T47D (cell line): ENCODE measurements around the gene GSTM5.
"Not testable (repeated sequence)": the region's sequence is repeated elsewhere in the genome, so short reads cannot be mapped to it uniquely, and the experiment has no call there.

Experiments used
- DNase-seq, 2 experiments: peaks; one replicate each; pipeline versions ENCODE4 v3.0.0 to v3.0.0-alpha.2; 2011 to 2012; ENCODE audit warnings: low read depth in 1 of 2, low spot score in 1 of 2
- JUND ChIP-seq: IDR thresholded peaks from 2 replicates; pipeline ENCODE4 v1.6.1; 2012; ENCODE audit warnings: low read depth
- in situ Hi-C: cut with HindIII; loops from 2 replicates; pipeline ENCODE4 v1.10.0; 2016; ENCODE audit warnings: low sequenced_read_pairs, low pct_unique_long_range_greater_than_20kb

GSTM5 gene

DNA sequence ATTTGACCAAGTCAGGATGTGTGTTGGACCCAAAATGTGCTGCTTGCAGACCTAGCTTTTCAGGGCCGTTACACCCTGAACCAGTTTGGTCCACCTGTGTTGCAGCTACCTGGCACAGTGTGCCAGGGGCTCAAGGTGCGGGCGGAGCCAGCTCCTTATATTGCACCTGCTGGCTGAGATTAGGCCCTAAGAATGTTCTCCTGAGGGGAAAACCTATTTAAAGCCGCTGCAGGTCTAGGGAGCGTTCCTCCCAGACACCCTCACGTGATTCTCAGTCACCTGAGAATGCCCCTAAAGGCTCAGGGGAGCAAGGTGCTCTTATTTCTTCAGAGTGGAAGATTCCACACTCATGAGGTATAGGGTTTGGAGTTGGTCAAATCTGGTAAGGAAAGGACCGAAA is 16.8 kb downstream of the GSTM5 start:
- in situ Hi-C loops: no loop called here
- 0 out of 2 replicates have a peak, but pooled peaks have one; percentile 18 for TF ChIP-seq JUND
- DNase-seq: peak in 1 of 2 experiments; percentile 93

DNA sequence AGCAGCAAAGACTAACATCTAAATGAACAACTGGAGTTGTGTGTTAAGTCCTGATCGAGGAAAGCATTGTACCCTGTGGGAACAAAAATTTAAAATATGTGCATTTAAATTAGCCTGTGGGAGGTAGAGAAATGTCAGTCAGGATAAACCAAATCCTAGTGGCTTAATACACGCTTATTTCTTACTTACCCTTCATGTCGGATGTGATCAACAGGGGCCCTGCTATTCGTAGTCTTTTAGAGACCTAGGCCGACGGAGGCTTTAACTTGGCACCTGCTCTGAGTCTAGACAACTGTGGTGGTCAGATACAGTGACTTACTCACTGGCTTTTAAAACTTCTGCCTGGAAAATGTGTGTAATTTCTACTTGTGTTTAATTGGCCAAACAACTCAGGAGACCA is 18.6 kb downstream of the GSTM5 start:
- DNase-seq: peak in 1 of 2 experiments; percentile 13
- in situ Hi-C loops: no loop called here
- TF ChIP-seq JUND: no peak

DNA sequence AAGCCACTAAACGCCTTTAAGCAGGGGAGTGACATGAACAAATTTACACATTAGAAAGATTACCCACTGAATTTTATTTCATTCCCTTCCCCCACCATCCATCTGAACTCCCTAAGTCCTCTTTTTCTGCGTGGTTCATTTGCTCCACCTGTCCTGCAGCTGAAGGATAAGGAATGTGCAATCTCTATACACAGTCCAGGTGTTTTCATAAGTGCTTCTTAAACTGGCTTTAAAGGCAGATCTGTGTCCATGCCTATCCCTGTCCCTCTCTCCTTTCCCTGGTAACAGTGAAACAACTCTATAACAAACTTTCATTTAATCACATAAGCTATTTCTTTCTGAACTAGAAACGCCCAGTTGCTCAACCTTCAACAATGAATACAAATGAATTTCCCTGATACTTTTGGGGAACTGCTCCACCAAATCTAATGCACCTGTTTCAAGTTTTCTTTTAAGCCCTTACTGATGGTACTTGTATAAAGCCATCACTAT is 20.4 kb downstream of the GSTM5 start:
- DNase-seq: no peak
- TF ChIP-seq JUND: no peak
- in situ Hi-C loops: no loop called here

DNA sequence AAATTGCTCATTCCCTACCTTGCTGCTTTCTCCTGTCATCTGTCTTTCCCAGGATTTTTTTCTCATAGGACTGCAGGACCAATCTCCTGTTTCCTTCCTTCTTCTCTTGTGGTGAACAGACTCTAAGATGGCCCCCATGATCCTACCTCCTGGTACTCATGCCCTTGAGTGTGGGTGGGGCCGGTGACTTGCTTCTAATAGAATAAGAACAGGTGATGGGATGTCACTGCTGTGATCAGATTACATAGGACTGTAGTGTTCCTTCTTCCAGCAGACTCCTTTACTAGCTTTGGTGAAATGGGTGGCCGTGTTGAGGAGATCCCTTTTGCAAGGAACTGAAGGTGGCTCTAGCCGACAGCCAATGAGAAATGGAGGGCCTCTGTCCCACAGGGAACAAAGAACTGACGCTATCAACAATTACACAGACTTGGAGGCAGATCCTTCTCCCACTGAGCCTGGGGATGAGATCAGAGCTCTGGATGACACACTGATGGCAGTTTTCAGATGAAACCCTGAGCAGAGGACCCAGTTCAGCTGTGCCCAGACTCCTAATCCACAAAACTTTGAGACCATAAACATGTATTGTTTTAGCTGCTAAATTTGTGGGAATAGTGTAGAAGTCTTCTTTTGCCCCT is 21.3 kb downstream of the GSTM5 start:
- in situ Hi-C loops: no loop called here
- no peak for TF ChIP-seq JUND
- peak in 1 of 2 experiments; percentile 30 for DNase-seq

DNA sequence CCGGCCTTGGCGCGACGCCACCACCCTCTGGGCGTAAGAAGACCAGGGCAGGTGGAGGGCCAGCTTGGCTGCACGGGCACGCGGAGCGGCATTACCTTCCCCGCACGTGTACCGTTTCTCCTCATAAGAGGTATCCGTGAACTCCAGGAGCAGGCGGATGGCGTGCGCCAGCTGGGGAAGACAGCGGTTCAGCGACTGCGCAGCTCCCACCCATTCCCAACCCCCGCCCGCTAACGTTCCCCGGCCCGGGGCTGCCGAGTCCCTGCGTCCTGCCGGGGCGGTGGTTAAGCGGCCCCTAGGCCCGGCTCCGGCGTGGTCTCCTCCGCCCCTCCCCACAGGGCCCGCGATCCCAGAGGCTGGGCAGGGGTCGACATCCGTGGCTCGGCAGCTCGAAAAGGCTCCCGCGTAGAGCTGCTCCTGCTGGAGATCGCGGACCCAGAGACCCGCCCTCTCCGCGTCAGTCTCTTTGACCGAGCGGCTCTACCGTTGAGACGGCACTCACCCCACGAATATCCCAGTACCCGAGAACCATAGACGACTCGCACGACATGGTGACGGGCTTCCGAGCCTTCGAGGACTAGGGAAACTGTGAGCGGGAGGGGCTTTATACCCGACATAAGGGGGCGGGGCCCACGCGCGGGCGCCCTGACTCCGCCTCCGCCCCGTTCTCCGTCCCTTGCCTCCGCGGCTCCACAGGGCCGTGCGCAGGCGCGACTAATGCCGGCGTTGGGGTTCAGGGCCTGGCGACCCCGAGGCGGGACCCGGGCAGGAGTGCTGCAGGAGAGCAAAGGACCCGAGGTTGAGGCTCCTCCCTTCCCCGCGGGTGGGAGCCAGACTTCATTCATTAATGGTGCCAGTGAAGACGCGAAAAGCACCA is 27.9 kb downstream of the GSTM5 start:
- TF ChIP-seq JUND: no peak
- DNase-seq: peak; percentile 69 to 86
- in situ Hi-C loops: no loop called here

DNA sequence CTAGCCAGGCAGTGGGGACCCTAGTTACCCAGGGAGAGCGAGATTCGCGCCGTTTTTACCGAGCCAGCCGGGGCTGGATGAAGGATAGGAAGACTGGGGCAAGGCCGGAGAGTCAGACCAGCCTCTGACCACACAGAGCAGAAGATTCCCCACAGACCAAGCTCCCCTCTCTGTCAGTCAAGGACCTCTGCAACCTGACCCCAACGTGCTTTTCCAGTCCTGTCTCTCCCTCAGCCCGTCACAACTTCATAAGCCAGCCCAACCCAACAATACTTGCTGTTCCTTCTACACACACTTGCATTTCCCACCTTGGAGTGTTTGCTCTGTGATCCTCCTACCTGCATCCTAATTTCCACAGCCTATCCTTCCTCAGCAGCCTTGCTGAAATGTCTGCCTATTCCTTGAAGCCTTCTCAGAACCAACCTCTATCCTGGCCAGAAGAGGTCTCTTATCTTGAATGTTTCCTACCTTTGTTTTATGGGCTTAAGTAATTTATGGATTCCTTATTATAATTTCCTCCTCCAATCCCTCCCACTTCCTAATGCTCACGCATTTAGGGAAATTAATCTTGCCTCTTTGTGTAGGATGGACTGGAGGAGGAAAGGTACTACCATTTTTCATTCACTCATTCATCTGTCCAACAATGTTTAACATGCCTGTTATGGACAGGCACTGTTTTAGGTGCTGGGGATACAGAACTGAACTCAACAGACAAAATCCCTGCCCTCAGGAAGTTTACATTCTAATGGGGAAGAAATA is 28.7 kb downstream of the GSTM5 start, which contains the start of gene GSTM3:
Gene GSTM3 (minus strand): TSS at position 424 of the 759 bp plus-strand sequence. CDS start 751 bp downstream, outside the sequence.
- TF ChIP-seq JUND: no peak
- in situ Hi-C loops: no loop called here
- peak in 1 of 2 experiments; percentile 35 for DNase-seq

DNA sequence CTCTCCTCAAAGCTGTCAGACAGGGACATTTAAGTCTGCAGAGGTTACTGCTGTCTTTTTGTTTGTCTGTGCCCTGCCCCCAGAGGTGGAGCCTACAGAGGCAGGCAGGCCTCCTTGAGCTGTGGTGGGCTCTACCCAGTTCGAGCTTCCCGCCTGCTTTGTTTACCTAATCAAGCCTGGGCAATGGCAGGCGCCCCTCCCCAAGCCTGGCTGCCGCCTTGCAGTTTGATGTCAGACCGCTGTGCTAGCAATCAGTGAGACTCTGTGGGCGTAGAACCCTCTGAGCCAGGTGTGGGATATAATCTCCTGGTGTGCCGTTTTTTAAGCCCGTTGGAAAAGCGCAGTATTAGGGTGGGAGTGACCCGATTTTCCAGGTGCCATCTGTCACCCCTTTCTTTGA is 36.3 kb downstream of the GSTM5 start:
- in situ Hi-C loops, DNase-seq: not testable (repeated sequence)

DNA sequence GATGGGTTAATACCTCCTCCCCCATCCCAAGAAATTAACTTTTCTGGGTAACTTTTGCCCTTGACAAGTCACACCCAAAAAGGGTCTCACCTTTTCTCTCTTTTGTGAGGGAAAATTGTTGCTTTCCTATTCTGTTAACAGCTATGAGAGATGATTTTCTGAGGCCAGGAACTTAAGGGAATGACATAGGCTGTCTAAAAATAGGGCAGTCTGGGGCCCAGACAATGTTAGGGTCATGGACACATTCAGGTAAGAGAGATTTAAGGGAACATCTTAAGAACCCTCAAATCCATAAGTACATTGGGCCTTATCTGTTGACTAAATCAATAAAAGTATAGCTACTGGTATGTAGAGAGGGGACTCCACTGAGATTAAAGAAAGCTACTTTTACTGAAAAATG is 37.2 kb downstream of the GSTM5 start:
- TF ChIP-seq JUND: no peak
- no peak for DNase-seq
- in situ Hi-C loops: no loop called here

DNA sequence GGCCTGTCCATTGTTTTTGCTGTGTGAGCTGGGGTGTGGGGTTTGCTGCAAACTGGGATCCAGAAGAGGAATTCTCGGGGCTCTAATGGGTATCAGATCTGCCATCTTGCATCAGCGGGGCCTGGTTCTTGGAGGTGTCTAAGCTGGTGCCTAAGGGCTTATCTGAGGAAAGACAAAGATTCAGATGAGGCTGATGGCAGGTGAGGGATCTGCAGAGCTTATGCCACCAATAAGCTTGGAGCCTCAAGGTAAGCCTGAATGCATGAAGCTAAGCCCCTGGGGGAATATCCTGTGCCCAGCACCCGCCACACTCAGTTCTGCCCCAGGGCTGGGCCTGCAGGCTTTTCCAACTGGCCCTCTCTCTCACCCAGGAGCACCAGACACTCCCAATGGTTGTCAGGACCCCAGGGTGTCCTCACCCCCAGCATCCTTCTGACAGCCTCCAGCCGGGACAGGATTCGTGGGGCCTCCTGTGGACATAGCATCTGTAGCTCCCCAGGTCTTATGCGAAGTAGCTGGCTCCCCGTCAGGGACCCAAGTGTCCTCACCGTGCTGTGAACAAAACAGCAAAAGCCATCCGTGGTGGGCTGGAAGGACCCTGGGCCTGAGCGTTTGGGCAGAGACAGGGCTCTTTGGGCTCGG is 38.3 kb downstream of the GSTM5 start:
- DNase-seq: no peak
- in situ Hi-C loops: no loop called here
- no peak for TF ChIP-seq JUND

DNA sequence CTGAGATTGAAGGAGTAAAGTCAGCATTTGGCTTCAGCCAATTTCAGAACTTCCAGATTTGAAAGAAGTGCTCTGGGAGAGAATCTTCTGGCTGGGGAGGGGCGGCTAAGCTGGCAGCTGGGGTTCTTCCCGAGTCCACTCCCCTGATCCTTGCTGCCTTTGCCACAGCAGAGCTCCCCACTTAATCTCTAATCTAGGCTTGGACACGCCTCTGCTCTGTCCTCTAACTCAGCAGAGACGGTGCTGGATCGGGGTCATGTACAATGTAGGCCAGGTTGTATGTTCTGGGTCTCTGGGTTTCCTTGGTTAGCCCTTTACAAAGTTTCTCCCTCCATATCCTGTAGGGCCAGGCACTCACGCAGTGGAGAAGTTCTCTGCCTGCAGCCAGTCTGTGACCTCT is 38.9 kb downstream of the GSTM5 start:
- no peak for DNase-seq
- in situ Hi-C loops: no loop called here
- no peak for TF ChIP-seq JUND

DNA sequence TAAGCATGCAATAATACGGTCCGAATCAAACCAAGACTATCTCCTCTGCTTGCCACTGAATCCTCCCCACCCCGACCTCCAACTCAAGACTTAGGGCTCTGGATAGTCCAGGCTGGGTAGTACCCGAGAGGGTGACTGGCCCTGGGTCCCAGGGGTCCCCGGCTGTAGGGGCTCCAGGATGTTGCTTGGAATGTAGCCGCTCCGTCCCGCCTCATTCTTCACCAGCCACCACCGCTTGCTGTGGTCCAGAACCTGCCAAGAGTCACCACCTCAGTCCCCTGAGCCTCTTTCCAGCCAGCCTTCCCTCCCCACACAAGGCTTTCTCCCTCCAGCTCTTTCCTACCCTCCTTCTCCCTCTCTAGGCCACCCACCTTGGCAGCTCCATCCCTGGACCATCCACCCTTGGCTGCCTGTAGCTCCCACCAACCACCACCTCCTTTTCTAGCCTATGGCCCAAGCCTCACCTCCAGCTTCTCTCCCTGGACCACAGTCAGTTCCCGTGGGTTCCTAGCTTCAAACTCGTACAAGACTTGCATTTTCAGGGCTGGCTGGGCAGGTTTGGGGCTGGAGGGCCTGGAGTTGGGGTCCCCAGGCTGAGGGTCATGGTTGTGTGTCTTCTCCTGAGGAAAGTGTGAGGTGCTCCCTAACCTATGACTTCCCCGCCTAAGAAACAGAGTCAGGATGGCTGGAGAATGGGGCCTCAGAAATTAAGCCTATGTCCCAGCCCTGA is 39.6 kb downstream of the GSTM5 start:
- no peak for DNase-seq
- in situ Hi-C loops: no loop called here
- no peak for TF ChIP-seq JUND
